IMR-90 (cell line): Measurements from ENCODE around the gene PABPC1L. TPM values are rescaled to one million over a fixed set of nuclear protein-coding genes. Genes with fewer than 3 reads are reported as not detected.

Experiments used
- ATAC-seq: fragments of 200-7000 bp; cut with Tn5 transposase; 2 replicates; pipeline ENCODE4 v1.9.1; 2020; ENCODE audit warnings: low read depth, mild to moderate bottlenecking, moderate library complexity
- BruUV-seq: library from RNA; stranded (reverse); fragments of 400-500 nt; replicated peaks from 2 replicates; lab custom pipeline; 2021; lab: Mats Ljungman, UMichigan
- CTCF ChIA-PET: fragments of 300-600 bp; formaldehyde crosslinking; extraction: SDS; loops from one replicate; lab custom pipeline; 2021; ENCODE audit warnings: antibody characterized with exemption; lab: Yijun Ruan, JAX
- POLR2A ChIA-PET: fragments of 300-600 bp; sonication (Branson Sonifier 250); formaldehyde crosslinking; loops from one replicate; lab custom pipeline; 2022; ENCODE audit warnings: antibody characterized with exemption; ENCODE audit not compliant: unreplicated experiment; lab: Charles Lee
- DNase-seq: peaks from one replicate; pipeline ENCODE4 v3.0.0; 2013
- H2AFZ ChIP-seq: replicated peaks from 2 replicates; pipeline ENCODE3; 2013; ENCODE audit warnings: low read length, mild to moderate bottlenecking; ENCODE audit not compliant: poor library complexity
- H2AK5ac ChIP-seq: 2 replicates; pipeline ENCODE4 v1.6.1; 2013; ENCODE audit warnings: low read depth, low read length, inconsistent platforms
- H2AK9ac ChIP-seq: replicated peaks from 2 replicates; pipeline ENCODE3; 2013; ENCODE audit warnings: mild to moderate bottlenecking, low read depth, low read length, moderate library complexity; ENCODE audit not compliant: poor library complexity
- H2BK120ac ChIP-seq: 2 replicates; pipeline ENCODE4 v1.6.1; 2013; ENCODE audit warnings: low read depth, low read length, inconsistent platforms
- H2BK15ac ChIP-seq: 3 replicates; pipeline ENCODE4 v1.6.1; 2013; ENCODE audit warnings: low read depth, low read length, inconsistent platforms
- H2BK20ac ChIP-seq: 2 replicates; pipeline ENCODE4 v1.6.1; 2013; ENCODE audit warnings: low read depth, mild to moderate bottlenecking, inconsistent platforms, low read length, moderate library complexity
- H2BK5ac ChIP-seq: 2 replicates; pipeline ENCODE4 v1.6.1; 2013; ENCODE audit warnings: mild to moderate bottlenecking, low read depth, low read length, inconsistent platforms; ENCODE audit not compliant: poor library complexity, severe bottlenecking
- H3K14ac ChIP-seq: replicated peaks from 2 replicates; pipeline ENCODE4 v1.6.1; 2013; ENCODE audit warnings: low read depth, low read length, inconsistent platforms
- H3K18ac ChIP-seq: 2 replicates; pipeline ENCODE4 v1.6.1; 2013; ENCODE audit warnings: low read depth, low read length, control low read depth
- H3K23ac ChIP-seq: 2 replicates; pipeline ENCODE4 v1.6.1; 2013; ENCODE audit warnings: low read depth, low read length, inconsistent platforms
- H3K27ac ChIP-seq: 2 replicates; pipeline ENCODE4 v1.5.1; 2013; ENCODE audit warnings: mild to moderate bottlenecking, control low read depth, low read length; ENCODE audit not compliant: insufficient read depth
- H3K27me3 ChIP-seq: 2 replicates; pipeline ENCODE4 v1.6.1; 2013; ENCODE audit warnings: low read length; ENCODE audit not compliant: control insufficient read depth, insufficient read depth
- H3K36me3 ChIP-seq: 2 replicates; pipeline ENCODE4 v1.6.1; 2013; ENCODE audit warnings: low read length, mixed read lengths; ENCODE audit not compliant: control insufficient read depth, insufficient read depth
- H3K4ac ChIP-seq: 2 replicates; pipeline ENCODE4 v1.6.1; 2013; ENCODE audit warnings: low read depth, low read length, inconsistent platforms
- H3K4me1 ChIP-seq: 2 replicates; pipeline ENCODE4 v1.6.1; 2013; ENCODE audit warnings: low read length, mixed read lengths; ENCODE audit not compliant: control insufficient read depth, insufficient read depth
- H3K4me2 ChIP-seq: 2 replicates; pipeline ENCODE4 v1.6.1; 2013; ENCODE audit warnings: low read depth, mild to moderate bottlenecking, control low read depth, low read length, moderate library complexity
- H3K4me3 ChIP-seq: 2 replicates; pipeline ENCODE4 v1.5.1; 2013; ENCODE audit warnings: low read depth, mild to moderate bottlenecking, control low read depth, low read length, moderate library complexity; ENCODE audit not compliant: insufficient read depth
- H3K56ac ChIP-seq: 2 replicates; pipeline ENCODE4 v1.6.1; 2013; ENCODE audit warnings: low read length, inconsistent platforms; ENCODE audit not compliant: insufficient read depth; ENCODE audit errors: extremely low read depth
- H3K79me1 ChIP-seq, 2 experiments: 2 replicates each; pipeline ENCODE4 v1.6.1; 2013; ENCODE audit warnings: low read length in 2 of 2, inconsistent platforms in 1 of 2, low read depth in 1 of 2
- H3K9ac ChIP-seq: 2 replicates; pipeline ENCODE4 v1.6.1; 2013; ENCODE audit warnings: low read depth, low read length, control low read depth
- H3K9me1 ChIP-seq: 2 replicates; pipeline ENCODE4 v1.6.1; 2013; ENCODE audit warnings: low read length, inconsistent platforms; ENCODE audit not compliant: insufficient read depth
- H3K9me3 ChIP-seq: 2 replicates; pipeline ENCODE4 v1.6.1; 2013; ENCODE audit warnings: low read length; ENCODE audit not compliant: control insufficient read depth, insufficient read depth
- H4K20me1 ChIP-seq: 2 replicates; pipeline ENCODE4 v1.6.1; 2013; ENCODE audit warnings: low read length, inconsistent platforms; ENCODE audit not compliant: insufficient read depth
- H4K5ac ChIP-seq: 2 replicates; pipeline ENCODE4 v1.6.1; 2013; ENCODE audit warnings: mild to moderate bottlenecking, low read depth, low read length, control low read depth
- H4K8ac ChIP-seq, 2 experiments: 2 replicates each; pipeline ENCODE4 v1.6.1; 2013; ENCODE audit warnings: low read depth in 2 of 2, low read length in 2 of 2, control low read depth in 1 of 2, inconsistent platforms in 1 of 2
- H4K91ac ChIP-seq: 2 replicates; pipeline ENCODE4 v1.6.1; 2013; ENCODE audit warnings: low read depth, low read length, inconsistent platforms; ENCODE audit not compliant: insufficient read depth
- BHLHE40 ChIP-seq: fragments of 150-350 bp; IDR thresholded peaks from 2 replicates; pipeline ENCODE4 v1.6.1; 2016; ENCODE audit warnings: mild to moderate bottlenecking, low read depth, low read length
- CEBPB ChIP-seq: IDR thresholded peaks from 2 replicates; pipeline ENCODE4 v1.6.1; 2012; ENCODE audit warnings: low read depth, low read length, improper control_type of control experiment
- CHD1 ChIP-seq: IDR thresholded peaks from 2 replicates; pipeline ENCODE4 v1.6.1; 2012; ENCODE audit warnings: low read depth, low read length, improper control_type of control experiment
- FOS ChIP-seq: fragments of 150-350 bp; IDR thresholded peaks from 2 replicates; pipeline ENCODE4 v1.6.1; 2016; ENCODE audit warnings: low read depth, low read length
- MAFK ChIP-seq: IDR thresholded peaks from 2 replicates; pipeline ENCODE4 v1.6.1; 2012; ENCODE audit warnings: low read depth, low read length, improper control_type of control experiment
- MAZ ChIP-seq: IDR thresholded peaks from 2 replicates; pipeline ENCODE4 v1.6.1; 2012; ENCODE audit warnings: low read depth, mild to moderate bottlenecking, low read length, improper control_type of control experiment, moderate library complexity, borderline replicate concordance
- MXI1 ChIP-seq: IDR thresholded peaks from 2 replicates; pipeline ENCODE4 v1.6.1; 2012; ENCODE audit warnings: low read depth, mild to moderate bottlenecking, low read length, moderate library complexity, borderline replicate concordance
- NFE2L2 ChIP-seq: fragments of 150-350 bp; IDR thresholded peaks from 2 replicates; pipeline ENCODE4 v1.6.1; 2016; ENCODE audit warnings: low read depth, mild to moderate bottlenecking, low read length
- POLR2A ChIP-seq: IDR thresholded peaks from 2 replicates; pipeline ENCODE4 v1.6.1; 2012; ENCODE audit warnings: mild to moderate bottlenecking, low read depth, low read length
- RCOR1 ChIP-seq: IDR thresholded peaks from 2 replicates; pipeline ENCODE4 v1.6.1; 2012; ENCODE audit warnings: mild to moderate bottlenecking, low read length, improper control_type of control experiment; ENCODE audit not compliant: insufficient replicate concordance
- RFX5 ChIP-seq: IDR thresholded peaks from 2 replicates; pipeline ENCODE4 v1.8.0; 2012; ENCODE audit warnings: low read depth, mild to moderate bottlenecking, low read length, moderate library complexity
- SMC3 ChIP-seq: fragments of 150-350 bp; IDR thresholded peaks from 2 replicates; pipeline ENCODE4 v1.6.1; 2016; ENCODE audit warnings: low read depth, mild to moderate bottlenecking, antibody characterized with exemption, low read length, moderate library complexity
- WGBS, 2 experiments: methylation state at CpG; one replicate each; pipeline versions ENCODE4 v1.1.5 to v1.1.7; 2013; ENCODE audit warnings: missing lambda C conversion rate in 2 of 2; ENCODE audit not compliant: insufficient read length in 1 of 2; ENCODE audit errors: extremely low coverage in 2 of 2; 5-methylcytosine and 5-hydroxymethylcytosine counted together
- dilution Hi-C: fragments of 300-500 bp; cut with HindIII; formaldehyde crosslinking; loops from one replicate; pipeline ENCODE4 v1.14.3; 2018; ENCODE audit warnings: low sequenced_read_pairs; ENCODE audit not compliant: unreplicated experiment
- in situ Hi-C: fragments of 300-500 bp; cut with MboI; formaldehyde crosslinking; loops from 3 replicates; pipeline ENCODE4 v1.14.3; 2019; ENCODE audit warnings: low sequenced_read_pairs, inconsistent platforms, mixed read lengths
- intact Hi-C: fragments of 100-400 bp; cut with micrococcal nuclease; formaldehyde crosslinking; loops from 2 replicates; pipeline ENCODE4 v1.10.0; 2022
- polyA plus RNA-seq, 3 experiments: library from polyadenylated mRNA; depleted of rRNA; stranded (reverse); fragments of >200 nt; gene quantifications; 2 replicates each; pipeline ENCODE4 v1.2.3, GENCODE V29; 2012; ENCODE audit warnings: low replicate concordance in 1 of 3
- total RNA-seq: library from RNA; depleted of rRNA; stranded (reverse); fragments of >200 nt; gene quantifications from 2 replicates; pipeline ENCODE4 v1.2.3, GENCODE V29; 2012
- TF ChIP-seq, protein P1 (sequence below): fragments of 150-350 bp; IDR thresholded peaks from 2 replicates; pipeline ENCODE4 v1.6.1; 2017; ENCODE audit warnings: mild to moderate bottlenecking, antibody characterized with exemption, low read length, low read depth
- TF ChIP-seq, protein P2 (sequence below): conservative IDR thresholded peaks from 2 replicates; pipeline ENCODE4 v1.5.1; 2012; ENCODE audit warnings: mild to moderate bottlenecking, low read depth, low read length, improper control_type of control experiment
- TF ChIP-seq, protein P3 (sequence below): fragments of 150-350 bp; IDR thresholded peaks from 2 replicates; pipeline ENCODE4 v1.6.1; 2016; ENCODE audit warnings: low read depth, mild to moderate bottlenecking, low read length, moderate library complexity, borderline replicate concordance

PABPC1L gene
- total and polyA plus RNA-seq, 2 of the 4 experiments (the other 2 are of a cell fraction): 6.1 to 82.4 TPM

DNA sequence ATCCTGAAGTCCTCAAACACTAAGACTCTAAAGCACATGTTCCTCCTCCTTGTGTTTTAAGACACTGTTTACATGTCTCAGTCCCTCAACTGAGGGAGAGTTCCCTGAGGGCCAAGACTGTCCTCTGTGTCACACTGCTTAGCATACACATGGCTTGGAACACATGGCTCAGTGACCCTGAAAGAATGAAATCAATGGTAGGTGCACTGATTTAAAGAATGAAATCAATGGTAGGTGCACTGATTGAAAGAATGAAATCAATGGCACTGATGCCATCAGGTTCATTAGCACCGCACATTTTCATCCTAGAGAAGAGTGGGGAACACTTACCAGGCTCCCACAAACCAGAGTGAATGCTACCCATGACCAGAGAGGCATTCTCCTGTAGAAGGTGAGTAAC, 40.5 kb downstream of the PABPC1L start:
- H3K9me1 ChIP-seq: 0 out of 2 replicates have a peak, but pooled peaks cover 3% of the 10 kb centered on the region
- dilution Hi-C loops (no loop called here), intact Hi-C loops (no loop called here), in situ Hi-C loops (no loop called here)
- no peak overlapping the region for H2BK5ac ChIP-seq
- no peaks in the 10 kb centered on the region for H4K20me1 ChIP-seq
- no CpG with 5 or more reads among the region's 1 CpG for WGBS, 2 experiments
- no peak overlapping the region for H3K4me2 ChIP-seq
- no peak overlapping the region for H3K9ac ChIP-seq
- ATAC-seq: no peak
- peaks cover 2% of the 10 kb centered on the region; the same call in 1 of the 2 replicates for H3K4me1 ChIP-seq
- H2BK15ac ChIP-seq: no peak overlapping the region
- peaks cover 24 to 26% of the 10 kb centered on the region in 2 experiments for H3K79me1 ChIP-seq
- H3K4ac ChIP-seq: no peak overlapping the region
- no peak overlapping the region for H2AFZ ChIP-seq
- H4K8ac ChIP-seq: no peak overlapping the region
- H2AK5ac ChIP-seq: no peak overlapping the region
- no peak overlapping the region for H3K18ac ChIP-seq
- no peak overlapping the region for H3K23ac ChIP-seq
- H3K56ac ChIP-seq: no peak overlapping the region
- H4K91ac ChIP-seq: no peak overlapping the region
- no peak overlapping the region for H4K5ac ChIP-seq
- ChIA-PET CTCF (no interaction called here), POLR2A (no interaction called here)
- BruUV-seq: no TSS peak
- H2BK20ac ChIP-seq: no peak overlapping the region
- no peak overlapping the region for H3K27ac ChIP-seq
- no peaks in the 10 kb centered on the region for H3K27me3 ChIP-seq
- H3K9me3 ChIP-seq: no peaks in the 10 kb centered on the region
- no peak for DNase-seq
- no peak overlapping the region for H3K14ac ChIP-seq
- no peak for TF ChIP-seq CHD1
- no peak for TF ChIP-seq SMC3
- no peak for TF ChIP-seq CEBPB
- no peak for TF ChIP-seq MAZ
- no peak for TF ChIP-seq BHLHE40
- TF ChIP-seq POLR2A: no peak
- TF ChIP-seq NFE2L2: no peak
- no peak for TF ChIP-seq MAFK
- TF ChIP-seq, protein P1, sequence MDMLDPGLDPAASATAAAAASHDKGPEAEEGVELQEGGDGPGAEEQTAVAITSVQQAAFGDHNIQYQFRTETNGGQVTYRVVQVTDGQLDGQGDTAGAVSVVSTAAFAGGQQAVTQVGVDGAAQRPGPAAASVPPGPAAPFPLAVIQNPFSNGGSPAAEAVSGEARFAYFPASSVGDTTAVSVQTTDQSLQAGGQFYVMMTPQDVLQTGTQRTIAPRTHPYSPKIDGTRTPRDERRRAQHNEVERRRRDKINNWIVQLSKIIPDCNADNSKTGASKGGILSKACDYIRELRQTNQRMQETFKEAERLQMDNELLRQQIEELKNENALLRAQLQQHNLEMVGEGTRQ: no peak
- TF ChIP-seq, protein P2, sequence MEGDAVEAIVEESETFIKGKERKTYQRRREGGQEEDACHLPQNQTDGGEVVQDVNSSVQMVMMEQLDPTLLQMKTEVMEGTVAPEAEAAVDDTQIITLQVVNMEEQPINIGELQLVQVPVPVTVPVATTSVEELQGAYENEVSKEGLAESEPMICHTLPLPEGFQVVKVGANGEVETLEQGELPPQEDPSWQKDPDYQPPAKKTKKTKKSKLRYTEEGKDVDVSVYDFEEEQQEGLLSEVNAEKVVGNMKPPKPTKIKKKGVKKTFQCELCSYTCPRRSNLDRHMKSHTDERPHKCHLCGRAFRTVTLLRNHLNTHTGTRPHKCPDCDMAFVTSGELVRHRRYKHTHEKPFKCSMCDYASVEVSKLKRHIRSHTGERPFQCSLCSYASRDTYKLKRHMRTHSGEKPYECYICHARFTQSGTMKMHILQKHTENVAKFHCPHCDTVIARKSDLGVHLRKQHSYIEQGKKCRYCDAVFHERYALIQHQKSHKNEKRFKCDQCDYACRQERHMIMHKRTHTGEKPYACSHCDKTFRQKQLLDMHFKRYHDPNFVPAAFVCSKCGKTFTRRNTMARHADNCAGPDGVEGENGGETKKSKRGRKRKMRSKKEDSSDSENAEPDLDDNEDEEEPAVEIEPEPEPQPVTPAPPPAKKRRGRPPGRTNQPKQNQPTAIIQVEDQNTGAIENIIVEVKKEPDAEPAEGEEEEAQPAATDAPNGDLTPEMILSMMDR: no peak
- TF ChIP-seq RCOR1: no peak
- TF ChIP-seq FOS: no peak
- TF ChIP-seq, protein P3, sequence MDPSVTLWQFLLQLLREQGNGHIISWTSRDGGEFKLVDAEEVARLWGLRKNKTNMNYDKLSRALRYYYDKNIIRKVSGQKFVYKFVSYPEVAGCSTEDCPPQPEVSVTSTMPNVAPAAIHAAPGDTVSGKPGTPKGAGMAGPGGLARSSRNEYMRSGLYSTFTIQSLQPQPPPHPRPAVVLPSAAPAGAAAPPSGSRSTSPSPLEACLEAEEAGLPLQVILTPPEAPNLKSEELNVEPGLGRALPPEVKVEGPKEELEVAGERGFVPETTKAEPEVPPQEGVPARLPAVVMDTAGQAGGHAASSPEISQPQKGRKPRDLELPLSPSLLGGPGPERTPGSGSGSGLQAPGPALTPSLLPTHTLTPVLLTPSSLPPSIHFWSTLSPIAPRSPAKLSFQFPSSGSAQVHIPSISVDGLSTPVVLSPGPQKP: no peak
- no peak for TF ChIP-seq RFX5
- TF ChIP-seq MXI1: no peak
- H2BK120ac ChIP-seq: no peak overlapping the region
- H3K36me3 ChIP-seq: peaks cover 54% of the 10 kb centered on the region
- H3K4me3 ChIP-seq: no peak overlapping the region
- H2AK9ac ChIP-seq: no peak overlapping the region
